HG03039 (cell line): ENCODE results near the gene SPTBN1.
A peak's percentile ranks its signal among the peaks of the same experiment; 100 is the strongest.
"Not testable (repeated sequence)": the region's sequence is repeated elsewhere in the genome, so short reads cannot be mapped to it uniquely, and the experiment has no call there.

Source experiments
- ATAC-seq: cut with Tn5 transposase; IDR thresholded peaks from one replicate; pipeline ENCODE4 v1.9.1; 2021; ENCODE audit warnings: mild to moderate bottlenecking, moderate library complexity; ENCODE audit not compliant: unreplicated experiment

Gene SPTBN1

GRCh38 chr2:54524226-54524991, 68.3 kb downstream of the SPTBN1 start:
- peak; percentile 63 for ATAC-seq

- ATAC-seq, result no peak
Observed at GRCh38 chr2:54525321-54525720, 69.2 kb downstream of the SPTBN1 start.

GRCh38 chr2:54526226-54526879, 70.2 kb downstream of the SPTBN1 start:
- ATAC-seq, result no peak

- no peak for ATAC-seq
Observed at GRCh38 chr2:54528311-54528955, 72.3 kb downstream of the SPTBN1 start.

GRCh38 chr2:54529518-54529917, 73.4 kb downstream of the SPTBN1 start:
- not testable (repeated sequence) for ATAC-seq

GRCh38 chr2:54529935-54530334, 73.8 kb downstream of the SPTBN1 start:
- ATAC-seq, result no peak

GRCh38 chr2:54531558-54531957, 75.4 kb downstream of the SPTBN1 start:
- no peak for ATAC-seq

- no peak for ATAC-seq
Observed at GRCh38 chr2:54534221-54534620, 78.1 kb downstream of the SPTBN1 start.

- no peak for ATAC-seq
Observed at GRCh38 chr2:54534625-54535024, 78.5 kb downstream of the SPTBN1 start.

- no peak for ATAC-seq
Observed at GRCh38 chr2:54535599-54536195, 79.6 kb downstream of the SPTBN1 start.

- no peak for ATAC-seq
Observed at GRCh38 chr2:54536720-54537119, 80.6 kb downstream of the SPTBN1 start.

GRCh38 chr2:54538537-54538936, 82.4 kb downstream of the SPTBN1 start:
- no peak for ATAC-seq

- no peak for ATAC-seq
Observed at GRCh38 chr2:54539683-54540082, 83.6 kb downstream of the SPTBN1 start.

- ATAC-seq, result no peak
Observed at GRCh38 chr2:54540194-54540593, 84.1 kb downstream of the SPTBN1 start.

GRCh38 chr2:54541995-54542394, 85.9 kb downstream of the SPTBN1 start:
- ATAC-seq, result no peak

- ATAC-seq, result no peak
Observed at GRCh38 chr2:54543733-54544396, 87.7 kb downstream of the SPTBN1 start.

GRCh38 chr2:54545702-54546450, 89.7 kb downstream of the SPTBN1 start:
- no peak for ATAC-seq

- ATAC-seq, result no peak
Observed at GRCh38 chr2:54546518-54546917, 90.4 kb downstream of the SPTBN1 start.

- ATAC-seq, result no peak
Observed at GRCh38 chr2:54546923-54547720, 91.0 kb downstream of the SPTBN1 start.

GRCh38 chr2:54549430-54549829, 93.3 kb downstream of the SPTBN1 start:
- ATAC-seq, result no peak
